ENCODE data around the gene IL12B. TPM values are rescaled to one million over a fixed set of nuclear protein-coding genes. Genes with fewer than 3 reads are reported as not detected.

Gene IL12B
- polyA plus RNA-seq, 1 donor (not counting 4 experiments of a cell fraction or from before 2014, with no cell fraction given), result not detected

GRCh38 chr5:159324986-159325385 lies 5.3 kb downstream of the IL12B start:
- Histone ChIP-seq H3K9ac (ENCODE audit: control insufficient read depth, extremely low read depth, insufficient read depth, low read length) (no peak overlapping the region), H3K79me2 (ENCODE audit: control insufficient read depth, insufficient read depth, low read length) (no peaks in the 10 kb centered on the region), H3K4me2 (ENCODE audit: control insufficient read depth, extremely low read depth, insufficient read depth, low read depth, low read length) (no peak overlapping the region), H3K27ac (ENCODE audit: control insufficient read depth, insufficient read depth, low read length) (no peak overlapping the region), H3K4me1 (ENCODE audit: control insufficient read depth, extremely low read depth, insufficient read depth, low read length) (no peaks in the 10 kb centered on the region), H4K20me1 (ENCODE audit: control insufficient read depth, extremely low read depth, insufficient read depth, low read length) (no peaks in the 10 kb centered on the region), H2AFZ (ENCODE audit: control insufficient read depth, low read length) (no peak overlapping the region), H3K9me3 (ENCODE audit: control insufficient read depth, low read depth, low read length) (no peaks in the 10 kb centered on the region), H3K9me1 (ENCODE audit: control insufficient read depth, extremely low read depth, insufficient read depth, low read length) (no peaks in the 10 kb centered on the region), H3K4me3 (ENCODE audit: control insufficient read depth in 2 of 3, extremely low read depth in 1 of 3, insufficient read depth in 2 of 3, low read depth in 1 of 3, low read length in 3 of 3) (no peak overlapping the region), H3K36me3 (ENCODE audit: control insufficient read depth in 2 of 2, extremely low read depth in 1 of 2, insufficient read depth in 2 of 2, low read length in 2 of 2) (no peaks in the 10 kb centered on the region), H3K27me3 (ENCODE audit: control insufficient read depth, extremely low read depth, insufficient read depth, low read length) (no peaks in the 10 kb centered on the region)
- TF ChIP-seq EZH2 (IDR thresholded peaks at IDR 0.05; ENCODE audit: low read length), result no peak
- no peak for TF ChIP-seq CTCF (optimal IDR thresholded peaks at IDR 0.05 in 1 of 3, IDR thresholded peaks at IDR 0.05 in 1 of 3, conservative IDR thresholded peaks at IDR 0.05 in 1 of 3; ENCODE audit: extremely low read depth in 1 of 3, insufficient read depth in 2 of 3, low read length in 3 of 3)
- FAIRE-seq (no peak), DNase-seq (ENCODE audit: low read depth, low spot score) (no peak)
- dilution Hi-C loops (cut with MboI; ENCODE audit: extremely low pct_ligation_motif_present, low sequenced_read_pairs), result no loop called here

- no peak for DNase-seq (ENCODE audit: low read depth, low spot score)
- no peak overlapping the region for H3K9ac ChIP-seq (ENCODE audit: control insufficient read depth, extremely low read depth, insufficient read depth, low read length)
- H3K36me3 ChIP-seq (ENCODE audit: control insufficient read depth in 2 of 2, extremely low read depth in 1 of 2, insufficient read depth in 2 of 2, low read length in 2 of 2), result no peaks in the 10 kb centered on the region
- no peaks in the 10 kb centered on the region for H4K20me1 ChIP-seq (ENCODE audit: control insufficient read depth, extremely low read depth, insufficient read depth, low read length)
- H3K4me3 ChIP-seq (ENCODE audit: control insufficient read depth in 2 of 3, extremely low read depth in 1 of 3, insufficient read depth in 2 of 3, low read depth in 1 of 3, low read length in 3 of 3), result no peak overlapping the region
- no peaks in the 10 kb centered on the region for H3K79me2 ChIP-seq (ENCODE audit: control insufficient read depth, insufficient read depth, low read length)
- H3K27ac ChIP-seq (ENCODE audit: control insufficient read depth, insufficient read depth, low read length), result no peak overlapping the region
- dilution Hi-C loops (cut with MboI; ENCODE audit: extremely low pct_ligation_motif_present, low sequenced_read_pairs), result no loop called here
- no peak overlapping the region for H3K4me2 ChIP-seq (ENCODE audit: control insufficient read depth, extremely low read depth, insufficient read depth, low read depth, low read length)
- no peaks in the 10 kb centered on the region for H3K4me1 ChIP-seq (ENCODE audit: control insufficient read depth, extremely low read depth, insufficient read depth, low read length)
- H3K9me3 ChIP-seq (ENCODE audit: control insufficient read depth, low read depth, low read length), result no peaks in the 10 kb centered on the region
- TF ChIP-seq EZH2 (IDR thresholded peaks at IDR 0.05; ENCODE audit: low read length) (no peak), CTCF (optimal IDR thresholded peaks at IDR 0.05 in 1 of 3, IDR thresholded peaks at IDR 0.05 in 1 of 3, conservative IDR thresholded peaks at IDR 0.05 in 1 of 3; ENCODE audit: extremely low read depth in 1 of 3, insufficient read depth in 2 of 3, low read length in 3 of 3) (no peak)
- no peaks in the 10 kb centered on the region for H3K9me1 ChIP-seq (ENCODE audit: control insufficient read depth, extremely low read depth, insufficient read depth, low read length)
- H3K27me3 ChIP-seq (ENCODE audit: control insufficient read depth, extremely low read depth, insufficient read depth, low read length), result no peaks in the 10 kb centered on the region
- H2AFZ ChIP-seq (ENCODE audit: control insufficient read depth, low read length), result no peak overlapping the region
- FAIRE-seq, result no peak
Observed at GRCh38 chr5:159324102-159324755, 6.1 kb downstream of the IL12B start.
